HCT116 (cell line): Measurements from ENCODE around the gene RGS7. TPM values are rescaled to one million over a fixed set of nuclear protein-coding genes. Genes with fewer than 3 reads are reported as not detected.

Experiments used
- ATAC-seq: fragments of 200-7000 bp; cut with Tn5 transposase; 2 replicates; pipeline ENCODE4 v1.9.1; 2020; ENCODE audit warnings: mild to moderate bottlenecking, moderate library complexity
- BruUV-seq: library from RNA; stranded (reverse); fragments of 400-500 nt; replicated peaks from 2 replicates; lab custom pipeline; 2021; lab: Mats Ljungman, UMichigan
- CTCF ChIA-PET: fragments of 300-600 bp; sonication (Branson Sonifier 250); formaldehyde crosslinking; loops from one replicate; lab custom pipeline; 2021; ENCODE audit warnings: antibody characterized with exemption; lab: Charles Lee
- POLR2A ChIA-PET: fragments of 300-600, 350-600 bp; sonication (Branson Sonifier 250); formaldehyde crosslinking; loops from one replicate; lab custom pipeline; 2021; ENCODE audit warnings: antibody characterized with exemption; lab: Charles Lee
- RAD21 ChIA-PET, 2 experiments: fragments of 300-600 bp; sonication (Branson Sonifier 250); formaldehyde crosslinking; loops; one replicate each; lab custom pipeline; 2023; ENCODE audit warnings: low total read pairs in 2 of 2; ENCODE audit not compliant: uncharacterized antibody in 2 of 2, unreplicated experiment in 2 of 2, low non-redundant PET in 1 of 2; lab: Charles Lee
- DNase-seq: peaks from one replicate; pipeline ENCODE4 v3.0.0-alpha.2; 2010; ENCODE audit warnings: low read depth, low spot score
- H2AFZ ChIP-seq: fragments of 200-600 bp; shearing (Covaris generic), sonication (generic); 2 replicates; pipeline ENCODE4 v1.6.1; 2017; ENCODE audit warnings: low read depth, mixed run types, mixed read lengths, antibody characterized with exemption, low read length; ENCODE audit not compliant: poor library complexity, severe bottlenecking
- H3K27ac ChIP-seq: 2 replicates; pipeline ENCODE4 v1.5.1; 2012; ENCODE audit warnings: low read depth, low read length
- H3K27me3 ChIP-seq: fragments of 200-600 bp; sonication (generic); 2 replicates; pipeline ENCODE4 v1.6.1; 2016; ENCODE audit warnings: mixed run types, low read length, mixed read lengths; ENCODE audit not compliant: insufficient read depth
- H3K36me3 ChIP-seq, 2 experiments: fragments of 200-500 bp in 1 of 2; fragments of 200-600 bp in 1 of 2; sonication (Bioruptor generic) in 1 of 2; sonication (generic) in 1 of 2; 2 replicates each; pipeline versions ENCODE4 v1.5.1 to v1.6.1; 2014 to 2016; ENCODE audit warnings: low read length in 2 of 2, inconsistent platforms in 1 of 2, mixed read lengths in 1 of 2, mixed run types in 1 of 2; ENCODE audit not compliant: insufficient read depth in 2 of 2, control insufficient read depth in 1 of 2
- H3K4me1 ChIP-seq, 2 experiments: fragments of 200-600 bp in 1 of 2; sonication (generic) in 1 of 2; 2 replicates each; pipeline versions ENCODE4 v1.5.1 to v1.6.1; 2012 to 2017; ENCODE audit warnings: low read length in 2 of 2, inconsistent platforms in 1 of 2, mild to moderate bottlenecking in 1 of 2, mixed read lengths in 1 of 2, mixed run types in 1 of 2, moderate library complexity in 1 of 2; ENCODE audit not compliant: insufficient read depth in 2 of 2, control insufficient read depth in 1 of 2
- H3K4me2 ChIP-seq: fragments of 200-600 bp; sonication (generic); 2 replicates; pipeline ENCODE4 v1.6.1; 2017; ENCODE audit warnings: mixed run types, low read length, mixed read lengths
- H3K4me3 ChIP-seq, 2 experiments: fragments of 200-600 bp in 1 of 2; sonication (generic) in 1 of 2; replicated peaks in 1 of 2; 2 replicates each; pipeline ENCODE4 v1.5.1; 2011 to 2016; ENCODE audit warnings: low read length in 2 of 2, control low read depth in 1 of 2, low read depth in 1 of 2, mild to moderate bottlenecking in 1 of 2, mixed read lengths in 1 of 2, mixed run types in 1 of 2
- H3K79me2 ChIP-seq: fragments of 200-600 bp; sonication (generic); 2 replicates; pipeline ENCODE4 v1.6.1; 2017; ENCODE audit warnings: mild to moderate bottlenecking, mixed run types, low read length, moderate library complexity, mixed read lengths; ENCODE audit not compliant: insufficient read depth
- H3K9ac ChIP-seq: fragments of 200-600 bp; sonication (generic); 2 replicates; pipeline ENCODE4 v1.6.1; 2016; ENCODE audit warnings: low read length, mixed read lengths
- H3K9me2 ChIP-seq: fragments of 200-600 bp; sonication (generic), shearing (Covaris generic); 2 replicates; pipeline ENCODE4 v1.6.1; 2017; ENCODE audit warnings: mixed run types, mild to moderate bottlenecking, moderate library complexity; ENCODE audit not compliant: insufficient read depth
- H3K9me3 ChIP-seq, 2 experiments: fragments of 200-500 bp in 1 of 2; fragments of 200-600 bp in 1 of 2; sonication (Bioruptor generic) in 1 of 2; sonication (generic) in 1 of 2; 2 replicates each; pipeline ENCODE4 v1.6.1; 2014 to 2017; ENCODE audit warnings: low read length in 2 of 2, mixed read lengths in 2 of 2, inconsistent platforms in 1 of 2, low read depth in 1 of 2, mild to moderate bottlenecking in 1 of 2, mixed run types in 1 of 2, moderate library complexity in 1 of 2; ENCODE audit not compliant: control insufficient read depth in 1 of 2, insufficient read depth in 1 of 2
- H4K20me1 ChIP-seq: fragments of 200-600 bp; sonication (generic), shearing (Covaris generic); 2 replicates; pipeline ENCODE4 v1.6.1; 2017; ENCODE audit warnings: mixed run types, mild to moderate bottlenecking, moderate library complexity; ENCODE audit not compliant: insufficient read depth
- POLR2AphosphoS5 ChIP-seq: IDR thresholded peaks from 2 replicates; pipeline ENCODE4 v1.6.1; 2011; ENCODE audit warnings: mild to moderate bottlenecking, low read depth, low read length, moderate library complexity
- REST ChIP-seq: IDR thresholded peaks from 2 replicates; pipeline ENCODE4 v1.6.1; 2012; ENCODE audit warnings: low read depth
- TCF7L2 ChIP-seq: IDR thresholded peaks from 2 replicates; pipeline ENCODE4 v1.7.0; 2011; ENCODE audit warnings: borderline replicate concordance, inconsistent platforms; ENCODE audit not compliant: insufficient read depth, insufficient read length; ENCODE audit errors: extremely low read depth
- YY1 ChIP-seq: IDR thresholded peaks from 2 replicates; pipeline ENCODE4 v1.6.1; 2011; ENCODE audit warnings: low read length, low read depth, moderate library complexity, mild to moderate bottlenecking; ENCODE audit not compliant: insufficient replicate concordance; ENCODE audit errors: extremely low read depth
- intact Hi-C: fragments of 100-400 bp; cut with micrococcal nuclease; formaldehyde crosslinking; loops from 2 replicates; pipeline ENCODE4 v1.10.0; 2022
- total RNA-seq: library from RNA; stranded (reverse); gene quantifications from one replicate; pipeline ENCODE4 v1.2.1, GENCODE V29; 2021; ENCODE audit not compliant: unreplicated experiment
- TF ChIP-seq, protein P1 (sequence below): IDR thresholded peaks from 2 replicates; pipeline ENCODE4 v1.6.1; 2012

RGS7 gene
- total RNA-seq, 1 experiment from 2014 or later: not detected

- ChIA-PET CTCF (no interaction called here), POLR2A (no interaction called here), RAD21 (no interaction called here)
- no TSS peak for BruUV-seq
- TF ChIP-seq TCF7L2: no peak
- TF ChIP-seq, protein P1, sequence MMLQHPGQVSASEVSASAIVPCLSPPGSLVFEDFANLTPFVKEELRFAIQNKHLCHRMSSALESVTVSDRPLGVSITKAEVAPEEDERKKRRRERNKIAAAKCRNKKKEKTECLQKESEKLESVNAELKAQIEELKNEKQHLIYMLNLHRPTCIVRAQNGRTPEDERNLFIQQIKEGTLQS: no peak
- no peak for TF ChIP-seq REST
- TF ChIP-seq POLR2AphosphoS5: no peak
- TF ChIP-seq YY1: no peak
- intact Hi-C loops: no loop called here
- no peak overlapping the region for H3K4me3 ChIP-seq
- H3K27ac ChIP-seq: no peak overlapping the region
- H4K20me1 ChIP-seq: no peaks in the 10 kb centered on the region
- no peak overlapping the region for H2AFZ ChIP-seq
- no peaks in the 10 kb centered on the region; a peak in 1 of 4 replicates for H3K36me3 ChIP-seq
- H3K9me3 ChIP-seq: peaks cover 0 to 5% of the 10 kb centered on the region in 2 experiments; a peak in 2 of 4 replicates
- H3K9me2 ChIP-seq: no peaks in the 10 kb centered on the region
- ATAC-seq (no peak), DNase-seq (no peak)
- no peaks in the 10 kb centered on the region for H3K79me2 ChIP-seq
- no peak overlapping the region for H3K9ac ChIP-seq
- H3K4me2 ChIP-seq: no peak overlapping the region
- H3K27me3 ChIP-seq: no peaks in the 10 kb centered on the region
- H3K4me1 ChIP-seq: no peaks in the 10 kb centered on the region
Measured at GRCh38 chr1:240956424-240956823, 400.6 kb downstream of the RGS7 start.
